HG03060 (cell line): ENCODE measurements around the gene FAM43B.
"Not testable (repeated sequence)": the region's sequence is repeated elsewhere in the genome, so short reads cannot be mapped to it uniquely, and the experiment has no call there.

Experiments
- ATAC-seq: cut with Tn5 transposase; IDR thresholded peaks from one replicate; pipeline ENCODE4 v1.9.1; 2021; ENCODE audit warnings: low read depth, moderate number of reproducible peaks; ENCODE audit not compliant: unreplicated experiment

The FAM43B gene, protein sequence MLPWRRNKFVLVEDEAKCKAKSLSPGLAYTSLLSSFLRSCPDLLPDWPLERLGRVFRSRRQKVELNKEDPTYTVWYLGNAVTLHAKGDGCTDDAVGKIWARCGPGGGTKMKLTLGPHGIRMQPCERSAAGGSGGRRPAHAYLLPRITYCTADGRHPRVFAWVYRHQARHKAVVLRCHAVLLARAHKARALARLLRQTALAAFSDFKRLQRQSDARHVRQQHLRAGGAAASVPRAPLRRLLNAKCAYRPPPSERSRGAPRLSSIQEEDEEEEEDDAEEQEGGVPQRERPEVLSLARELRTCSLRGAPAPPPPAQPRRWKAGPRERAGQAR

DNA sequence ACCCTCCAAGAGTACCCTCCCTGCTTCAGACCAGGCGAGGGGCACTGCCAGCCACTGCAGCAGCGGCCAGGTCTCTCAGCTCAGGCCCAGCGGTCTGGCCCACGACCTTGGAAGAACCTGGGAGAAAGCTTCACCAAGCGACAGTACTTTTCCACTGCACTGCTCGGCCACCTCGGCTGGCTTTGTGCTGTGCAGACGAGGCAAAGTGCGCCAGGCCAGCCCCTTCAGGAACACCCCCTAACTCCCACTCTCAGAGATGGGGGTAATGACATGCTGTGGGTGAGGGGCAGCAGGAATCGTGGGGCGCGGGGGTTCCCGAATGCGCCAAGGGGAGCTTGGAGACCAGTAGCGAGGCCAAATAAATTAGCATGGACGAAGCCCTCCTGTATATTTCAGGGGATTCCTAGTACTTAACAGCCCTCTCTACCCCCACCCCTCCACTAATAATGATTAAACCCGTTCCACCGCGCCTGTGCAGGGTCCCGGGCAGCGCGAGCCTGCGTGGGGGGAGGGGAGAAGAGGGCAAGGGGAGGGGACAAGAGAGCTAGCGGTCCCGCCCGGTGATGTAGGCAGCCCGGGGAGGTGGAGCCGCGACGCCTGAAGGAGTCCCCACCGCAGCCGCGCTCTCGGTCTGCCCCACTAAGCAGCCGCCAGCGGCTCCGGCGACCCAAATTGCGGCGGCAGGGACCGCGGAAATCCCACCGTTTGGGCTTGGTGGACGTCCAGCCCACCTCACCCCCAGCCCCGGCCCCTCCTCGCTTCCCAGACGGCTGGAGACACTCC, at the start of gene FAM43B:
FAM43B (plus strand) TSS at position 629 of the 783 bp plus-strand sequence. CDS start 401 bp downstream, outside the sequence.
- no peak for ATAC-seq

- ATAC-seq: no peak
Observed at GRCh38 chr1:20505488-20505887, 46.9 kb upstream of the FAM43B start.

DNA sequence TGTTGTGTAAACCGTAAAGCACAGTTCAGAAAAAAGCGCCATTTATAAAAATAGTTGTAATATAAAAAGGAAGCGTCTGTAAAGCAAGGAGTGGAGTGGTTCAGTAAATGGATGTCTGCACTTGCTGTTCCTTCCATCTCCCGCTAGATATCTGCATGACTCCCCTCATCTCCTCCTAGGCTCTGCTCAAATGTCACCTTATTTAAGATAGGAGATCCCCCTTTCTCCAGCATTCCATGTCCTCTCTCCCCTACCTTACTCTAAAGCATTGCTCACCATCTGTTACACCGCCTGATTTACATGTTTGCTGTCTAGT, 45.2 kb upstream of the FAM43B start:
- ATAC-seq: no peak

GRCh38 chr1:20507564-20508410, 44.6 kb upstream of the FAM43B start, which contains the start of gene MUL1:
MUL1 (minus strand) TSS chr1:20508151; CDS start chr1:20508024, 127 bp downstream.
- no peak for ATAC-seq

- ATAC-seq: no peak
Observed at GRCh38 chr1:20508411-20508771, 44.0 kb upstream of the FAM43B start.

DNA sequence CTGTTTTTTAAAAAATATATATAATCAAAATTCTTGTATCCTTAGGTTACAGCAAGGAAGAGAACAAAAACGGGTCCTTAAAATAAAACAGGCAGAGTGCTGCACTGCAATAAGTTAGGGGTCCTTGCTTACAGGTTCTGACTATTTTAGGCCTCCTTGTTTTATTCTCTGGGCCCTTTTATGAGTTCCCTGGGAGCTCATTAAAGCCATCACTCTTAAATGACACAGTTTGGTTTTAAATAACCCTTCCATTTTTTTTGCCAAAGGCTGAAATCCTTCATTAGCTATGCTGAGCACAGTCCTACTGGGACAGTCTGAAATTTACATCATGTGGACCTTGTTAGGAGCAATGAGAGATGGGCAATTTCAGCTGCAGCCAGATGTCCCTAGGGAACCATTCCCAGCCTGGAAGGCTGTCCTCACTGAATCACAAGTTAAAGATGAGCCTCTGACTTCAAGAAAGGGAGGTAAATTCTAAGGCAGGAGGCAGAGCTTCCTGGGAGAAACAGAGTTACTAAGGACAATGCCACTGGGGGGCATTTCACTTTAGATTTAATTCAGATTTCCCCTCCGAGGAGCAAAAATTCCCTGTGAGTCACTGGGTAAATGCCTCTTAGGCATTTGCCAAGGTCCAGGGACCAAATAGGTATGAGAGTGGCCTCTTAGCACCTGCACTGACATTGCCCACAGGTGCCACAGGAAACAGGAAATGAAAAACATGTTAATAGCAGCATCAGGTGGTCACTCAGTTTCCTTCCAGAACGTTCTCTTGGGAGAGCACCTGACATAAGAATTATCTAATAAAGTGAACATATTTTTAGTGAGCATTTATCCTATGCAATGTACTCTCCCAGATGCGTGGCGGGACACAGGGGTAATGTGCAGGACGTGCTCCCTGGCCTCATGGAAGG, 40.6 kb upstream of the FAM43B start:
- ATAC-seq: no peak

DNA sequence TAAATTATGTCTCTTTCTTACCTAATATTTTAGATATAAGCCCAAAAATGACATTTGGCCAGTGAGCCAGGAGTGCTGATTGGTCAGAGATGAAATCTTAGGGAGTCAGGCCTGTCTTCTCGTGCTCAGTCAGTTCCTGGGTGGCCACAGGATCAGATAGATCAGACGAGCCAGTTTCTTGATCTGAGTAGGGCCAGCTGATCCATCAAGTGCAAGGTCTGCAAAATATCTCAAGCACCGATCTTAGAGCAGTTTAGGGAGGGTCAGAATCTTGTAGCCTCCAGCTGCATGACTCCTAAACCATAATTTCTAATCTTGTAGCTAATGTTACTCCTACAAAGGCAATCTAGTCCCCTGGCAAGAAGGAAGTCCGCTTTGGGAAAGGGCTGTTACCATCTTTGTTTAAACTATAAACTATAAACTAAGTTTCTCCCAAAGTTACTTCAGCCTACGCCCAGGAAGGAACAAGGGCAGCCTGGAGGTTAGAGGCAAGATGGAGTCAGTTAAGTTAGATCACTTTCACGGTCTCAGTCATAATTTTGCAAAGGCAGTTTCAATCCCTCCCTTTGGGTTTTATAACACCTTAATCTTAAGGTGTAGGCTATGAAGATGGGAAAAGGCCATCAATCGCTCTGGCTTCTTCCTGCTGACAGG, 32.6 kb upstream of the FAM43B start:
- ATAC-seq: not testable (repeated sequence)

- no peak for ATAC-seq
Observed at GRCh38 chr1:20521960-20522861, 30.2 kb upstream of the FAM43B start.

DNA sequence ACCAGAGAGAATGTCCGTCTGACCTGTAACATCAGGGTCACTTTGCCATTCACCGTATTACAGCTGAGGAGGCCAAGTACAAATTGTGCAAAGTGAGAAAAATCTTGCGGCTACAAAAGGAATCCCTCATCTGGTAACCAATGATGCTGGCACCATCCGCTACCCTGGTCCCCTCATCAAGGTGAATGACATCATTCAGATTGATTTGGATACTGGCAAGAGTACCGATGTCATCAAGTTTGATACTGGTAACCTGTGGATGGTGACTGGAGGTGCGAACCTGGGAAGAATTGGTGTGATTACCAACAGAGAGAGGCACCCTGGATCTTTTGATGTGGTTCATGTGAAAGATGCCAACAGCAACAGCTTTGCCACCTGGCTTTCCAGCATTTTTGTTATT, 26.1 kb upstream of the FAM43B start:
- ATAC-seq: no peak

DNA sequence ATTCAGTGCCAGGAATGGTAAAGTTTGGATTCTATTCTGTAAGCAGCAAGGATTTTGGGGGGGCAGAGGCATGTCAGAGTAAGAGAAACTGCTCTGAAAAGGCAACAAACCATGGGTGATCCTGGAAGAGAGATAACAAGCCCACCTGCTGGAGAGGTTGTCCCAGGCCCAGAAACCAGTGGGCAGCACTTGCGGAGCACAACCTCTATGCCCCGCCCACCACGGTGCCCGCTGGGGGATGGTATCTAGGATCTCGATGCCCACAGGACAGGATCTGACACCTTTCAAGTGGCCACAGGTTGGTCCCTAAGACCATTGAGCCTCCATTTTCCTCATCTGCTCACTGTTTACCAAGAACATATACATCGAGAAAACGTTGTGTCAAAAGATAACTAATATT, 24.2 kb upstream of the FAM43B start:
- no peak for ATAC-seq

DNA sequence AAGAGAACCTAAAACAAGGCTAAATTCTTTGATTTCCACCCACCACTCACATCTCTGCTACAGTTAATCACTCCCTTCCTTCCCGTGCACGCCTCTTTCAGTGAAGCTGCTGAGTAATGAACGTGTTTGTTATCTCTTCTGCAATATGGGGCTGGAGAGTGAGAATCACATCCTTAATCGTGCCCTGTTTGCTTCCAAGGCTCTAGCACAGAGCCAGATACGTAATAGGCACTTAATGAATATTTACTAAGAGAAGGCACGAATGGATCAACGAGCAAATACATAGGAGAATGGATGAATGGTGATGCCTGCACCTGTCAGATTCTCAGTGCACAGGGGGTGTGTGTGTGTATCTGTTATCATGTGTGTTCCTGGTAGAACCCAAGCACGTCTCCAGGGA, 22.1 kb upstream of the FAM43B start:
- ATAC-seq: no peak

- ATAC-seq: no peak
Observed at GRCh38 chr1:20530901-20531300, 21.5 kb upstream of the FAM43B start.

DNA sequence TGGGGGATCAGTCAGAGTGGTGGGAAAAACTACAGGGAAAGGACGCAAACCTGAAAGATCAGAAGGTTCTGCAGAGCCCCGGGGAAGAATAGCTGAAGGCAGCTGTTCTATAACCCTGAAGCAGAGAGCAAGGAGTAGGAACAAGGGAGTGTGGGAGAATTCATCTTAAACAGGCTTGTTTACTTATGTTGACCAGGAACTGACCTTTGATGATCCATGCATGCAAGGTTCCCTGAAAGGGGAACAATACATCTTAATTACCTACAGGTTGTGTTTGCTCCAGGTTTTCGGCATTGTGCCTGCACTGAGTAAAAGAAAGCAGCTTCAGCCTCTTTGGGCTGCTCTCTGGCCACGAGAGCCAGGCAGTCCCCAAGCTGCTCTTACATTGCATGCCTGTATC, 18.7 kb upstream of the FAM43B start:
- no peak for ATAC-seq

DNA sequence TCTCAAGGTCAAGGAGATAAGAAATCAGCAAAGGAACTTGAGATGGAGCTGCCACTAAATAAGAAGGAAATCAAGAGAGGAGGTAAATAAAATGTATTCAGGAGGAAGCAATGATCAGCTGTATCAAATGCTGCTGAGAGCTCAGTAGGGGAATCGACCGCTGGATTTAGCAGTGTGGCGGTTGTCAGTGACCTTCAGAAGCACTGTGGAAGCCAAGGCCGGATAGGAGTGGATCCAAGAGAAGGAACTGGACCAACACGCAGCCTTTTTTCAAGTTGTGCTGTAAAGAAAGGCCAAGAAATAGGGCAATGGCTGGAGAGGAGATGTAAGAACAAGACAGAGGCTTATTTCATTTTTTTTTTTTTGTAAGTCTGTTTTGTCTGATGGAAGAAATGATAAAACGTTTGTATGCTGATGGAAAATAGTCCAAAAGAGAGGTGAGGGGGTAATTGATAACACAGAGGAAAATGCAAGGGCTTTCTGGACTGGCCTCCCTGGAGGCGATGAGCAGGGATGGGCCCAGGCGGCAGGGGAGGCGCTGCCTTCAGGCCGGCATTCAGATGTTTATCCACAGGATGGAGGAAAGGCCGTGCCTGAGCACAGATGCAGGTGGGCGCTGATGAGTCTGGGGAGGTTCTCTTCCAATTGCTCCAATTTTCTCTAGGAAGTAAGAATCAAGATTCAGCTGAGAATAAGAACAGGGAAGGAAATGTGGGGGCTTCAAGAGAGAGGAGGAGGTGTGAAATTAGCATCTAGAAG, 17.5 kb upstream of the FAM43B start:
- no peak for ATAC-seq

- no peak for ATAC-seq
Observed at GRCh38 chr1:20538227-20538626, 14.1 kb upstream of the FAM43B start.

GRCh38 chr1:20538760-20539551, 13.4 kb upstream of the FAM43B start:
- no peak for ATAC-seq

DNA sequence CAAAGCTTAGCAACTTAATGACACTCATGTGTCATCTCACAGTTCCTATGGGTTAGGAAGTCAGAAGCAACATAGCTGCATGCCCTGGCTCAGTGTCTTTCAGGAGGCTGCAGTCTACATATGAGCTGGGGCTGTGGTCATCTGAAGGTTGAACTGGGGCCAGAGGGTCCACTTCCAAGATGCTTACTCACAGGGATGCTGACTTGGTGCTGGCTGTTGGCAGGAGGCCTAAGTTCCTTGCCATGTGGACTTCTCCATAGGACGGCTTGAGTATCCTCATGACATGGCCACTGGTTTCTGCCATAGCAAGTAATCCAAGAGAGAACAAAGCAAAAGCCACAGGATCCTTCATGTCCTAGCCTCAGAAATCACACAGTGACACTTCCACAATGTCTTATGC, 12.1 kb upstream of the FAM43B start:
- ATAC-seq: no peak
